Pons (tissue), 1 donor: ENCODE data around the gene FARS2.

Experiments
- DNase-seq: peaks from one replicate; pipeline ENCODE4 v3.0.0-alpha.2; 2016; ENCODE audit warnings: low spot score

The FARS2 gene

DNA sequence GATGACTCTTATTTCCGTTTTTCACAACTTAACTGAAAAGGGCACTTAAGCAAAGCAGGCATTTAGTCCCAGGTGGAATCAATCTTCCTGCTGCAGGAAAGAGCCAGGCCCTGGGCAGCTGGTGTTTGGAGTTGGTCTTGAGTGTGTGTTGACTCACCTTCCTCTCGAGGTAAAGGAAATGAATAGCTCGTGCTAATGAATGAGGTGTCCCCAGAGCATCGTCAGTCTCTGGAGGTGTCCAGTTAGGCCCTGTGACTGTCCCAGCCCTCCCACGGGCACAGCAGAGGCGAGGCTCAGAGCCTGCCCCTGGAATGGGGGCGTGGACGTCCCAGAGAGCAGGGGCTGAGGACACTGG, 467.7 kb downstream of the FARS2 start:
- DNase-seq, result no peak

DNA sequence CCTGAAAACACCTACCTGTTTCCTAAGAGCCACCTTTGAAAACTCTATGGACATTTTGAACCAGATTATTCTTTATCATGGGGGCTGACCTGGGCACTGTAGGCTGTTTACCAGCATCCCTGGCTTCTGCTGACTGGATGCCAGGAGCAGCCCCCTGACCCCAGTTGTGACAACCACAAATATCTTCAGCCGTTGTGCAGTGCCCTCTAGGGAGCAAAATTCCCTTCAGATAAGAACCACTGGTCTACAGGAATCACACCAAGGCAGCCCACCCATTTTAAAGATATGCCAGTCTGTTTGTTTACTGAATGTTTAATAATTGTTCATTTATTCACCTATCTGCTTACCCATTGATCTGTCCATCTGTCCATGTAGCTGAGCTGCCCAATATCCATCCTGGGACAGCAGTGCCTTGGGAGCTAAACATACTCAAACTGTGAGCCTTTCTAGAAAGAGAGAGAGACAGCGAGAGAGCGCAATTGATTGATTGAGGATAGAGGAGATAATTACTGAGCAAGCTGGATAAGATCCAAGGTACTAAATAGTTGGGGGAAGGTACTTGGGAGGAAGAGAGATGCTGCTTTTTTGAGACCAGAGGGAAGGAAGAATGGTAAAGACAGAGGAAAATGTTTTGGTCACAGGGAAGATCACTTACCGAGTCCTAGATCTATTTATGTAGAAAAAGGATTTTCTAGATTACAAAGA, 468.7 kb downstream of the FARS2 start:
- DNase-seq, result no peak

DNA sequence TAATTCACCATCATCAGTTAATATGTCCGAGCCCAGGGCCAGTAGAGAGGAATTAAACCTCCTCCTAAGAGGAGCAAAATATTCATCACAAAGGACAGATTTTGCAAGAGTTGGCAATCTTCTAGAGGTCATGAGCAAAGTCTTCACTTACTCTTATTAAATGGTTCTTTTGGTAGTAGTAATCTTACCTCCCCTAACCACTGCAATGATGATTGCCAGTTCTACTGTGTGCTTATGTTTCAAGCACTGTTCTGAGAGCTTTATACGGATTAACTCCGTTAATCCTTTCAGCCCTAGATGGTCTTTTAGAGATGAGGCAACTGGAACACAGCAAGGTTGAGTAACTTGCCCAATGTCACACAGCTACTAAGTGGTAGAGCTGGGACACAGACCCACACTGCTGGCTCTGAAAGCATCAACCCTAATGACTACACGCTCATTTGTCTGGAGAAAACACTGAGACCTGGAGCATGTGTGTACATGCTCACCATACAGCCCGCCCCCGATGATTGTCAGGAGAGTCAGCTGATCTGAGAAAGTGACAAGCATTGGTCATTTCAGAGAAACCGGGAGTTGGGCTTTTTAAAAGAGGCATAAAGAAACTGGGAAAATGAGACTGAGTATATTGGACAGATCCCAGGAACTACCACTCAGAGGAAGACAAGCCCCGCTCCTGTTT, 469.4 kb downstream of the FARS2 start:
- no peak for DNase-seq

DNA sequence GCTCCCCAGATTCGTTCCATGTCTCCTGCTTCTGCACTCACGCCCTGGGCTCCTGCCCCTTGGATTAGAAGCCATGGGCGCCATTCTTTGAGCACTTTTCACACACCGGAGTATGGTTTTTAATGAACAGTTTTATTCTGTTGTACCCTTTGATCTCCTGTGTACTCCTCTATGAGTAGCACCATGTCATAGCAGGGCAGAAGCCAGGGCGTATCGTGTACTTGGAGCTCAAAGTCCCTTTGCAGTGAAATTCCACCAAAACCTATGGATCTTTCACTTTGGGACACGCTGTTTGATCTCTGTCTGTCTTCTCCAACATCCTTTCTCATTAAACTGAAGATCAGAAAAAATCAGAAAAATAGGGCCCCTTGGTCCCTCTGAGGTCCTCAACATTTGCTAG, 470.1 kb downstream of the FARS2 start:
- DNase-seq, result no peak

- no peak for DNase-seq
Measured at GRCh38 chr6:5732496-5732895, 471.2 kb downstream of the FARS2 start.

DNA sequence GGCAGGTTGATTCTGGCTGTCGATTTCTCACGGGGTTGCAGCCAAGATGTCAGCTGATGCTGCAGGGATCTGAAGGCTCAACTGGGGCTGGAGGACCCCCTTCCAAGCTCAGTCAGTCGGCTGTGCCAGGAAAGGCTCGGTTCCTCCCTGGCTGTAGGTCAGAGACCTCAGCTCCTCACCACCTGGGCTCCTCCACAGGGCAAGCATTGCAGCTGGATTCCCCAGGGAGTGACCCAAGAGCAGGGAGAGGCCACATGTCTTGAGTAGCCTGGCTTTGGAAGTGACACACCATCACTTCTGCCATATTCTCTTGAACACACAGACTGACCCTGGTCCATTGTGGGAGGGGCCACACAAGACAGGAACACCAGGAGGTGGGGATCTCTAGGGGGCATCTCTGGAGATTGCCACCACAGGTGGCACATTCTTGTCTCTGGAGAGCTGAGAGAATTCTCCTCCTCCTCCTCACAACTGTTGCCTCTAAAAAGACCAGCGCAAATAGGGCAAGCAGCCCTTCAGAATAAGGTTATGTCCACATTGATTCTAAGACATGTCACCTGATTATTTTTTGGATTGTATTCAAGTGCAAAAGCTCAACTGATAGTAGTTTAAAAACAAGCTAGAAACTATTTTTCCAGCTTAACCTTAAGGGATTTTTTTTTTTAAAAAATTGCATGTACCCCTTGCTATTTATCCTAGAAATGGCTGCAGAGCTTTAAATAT, 474.9 kb downstream of the FARS2 start:
- DNase-seq, result no peak

DNA sequence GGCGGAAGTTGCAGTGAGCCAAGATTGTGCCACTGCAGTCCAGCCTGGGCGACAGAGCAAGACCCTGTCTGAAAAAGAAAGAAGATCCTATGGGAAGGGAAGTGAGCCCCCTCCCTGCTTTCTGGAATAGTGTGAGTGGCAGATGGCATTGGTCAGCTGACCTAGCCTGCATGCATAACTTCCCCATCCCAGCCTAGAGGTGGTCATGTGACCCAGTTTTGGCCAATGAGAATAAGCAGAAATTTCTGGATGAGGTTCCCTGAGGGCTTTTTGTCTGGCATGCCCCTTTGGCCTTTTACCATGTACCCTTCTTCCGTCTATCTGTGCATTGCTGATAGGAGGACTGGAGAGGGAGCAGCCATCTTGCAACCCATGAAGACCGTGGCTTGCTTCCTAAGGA, 476.1 kb downstream of the FARS2 start:
- DNase-seq, result no peak

- no peak for DNase-seq
Measured at GRCh38 chr6:5738211-5738610, 476.9 kb downstream of the FARS2 start.

- DNase-seq, result no peak
Measured at GRCh38 chr6:5744497-5744896, 483.2 kb downstream of the FARS2 start.

DNA sequence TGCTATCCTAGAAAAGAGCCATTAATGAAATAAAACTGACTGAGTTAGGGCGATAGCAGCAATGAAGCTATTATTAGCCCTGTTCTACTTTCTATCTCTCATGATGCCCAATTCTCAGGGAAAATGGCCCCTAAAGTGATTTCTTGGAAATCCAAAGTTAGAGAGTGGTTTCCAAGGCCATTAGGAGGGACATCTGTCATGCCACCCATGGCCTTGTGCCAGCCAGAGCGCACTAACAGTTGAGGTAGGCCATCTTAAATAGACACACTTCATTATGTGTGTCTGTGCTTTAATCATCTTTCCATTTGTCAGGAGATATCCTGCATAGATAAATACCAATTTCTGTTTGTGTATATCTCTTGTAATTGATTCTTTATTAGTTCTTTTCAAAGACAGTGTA, 483.8 kb downstream of the FARS2 start:
- DNase-seq, result no peak

GRCh38 chr6:5746053-5746758, 484.9 kb downstream of the FARS2 start:
- no peak for DNase-seq

- DNase-seq, result no peak
Measured at GRCh38 chr6:5746759-5747130, 485.4 kb downstream of the FARS2 start.

DNA sequence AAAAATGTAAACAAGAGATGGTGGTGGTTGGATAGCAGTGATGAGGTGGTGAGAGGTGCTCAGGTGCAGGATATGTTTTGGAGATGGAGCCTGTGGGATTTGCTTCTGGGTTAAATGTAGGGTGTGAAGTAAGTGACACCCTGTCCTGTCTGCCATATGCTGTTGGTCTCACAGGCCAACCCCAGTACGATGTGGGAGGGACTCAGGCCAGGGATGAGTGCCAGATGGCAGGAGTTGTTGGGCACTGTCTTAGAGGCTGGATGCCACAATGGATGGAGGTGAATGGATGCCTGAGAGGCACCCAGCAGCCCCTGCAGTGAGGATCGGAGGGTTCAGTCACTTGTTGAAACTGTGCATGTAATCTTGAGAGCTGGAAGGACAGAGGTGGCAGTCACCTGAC, 486.1 kb downstream of the FARS2 start:
- no peak for DNase-seq

GRCh38 chr6:5749016-5749650, 487.8 kb downstream of the FARS2 start:
- DNase-seq, result no peak

DNA sequence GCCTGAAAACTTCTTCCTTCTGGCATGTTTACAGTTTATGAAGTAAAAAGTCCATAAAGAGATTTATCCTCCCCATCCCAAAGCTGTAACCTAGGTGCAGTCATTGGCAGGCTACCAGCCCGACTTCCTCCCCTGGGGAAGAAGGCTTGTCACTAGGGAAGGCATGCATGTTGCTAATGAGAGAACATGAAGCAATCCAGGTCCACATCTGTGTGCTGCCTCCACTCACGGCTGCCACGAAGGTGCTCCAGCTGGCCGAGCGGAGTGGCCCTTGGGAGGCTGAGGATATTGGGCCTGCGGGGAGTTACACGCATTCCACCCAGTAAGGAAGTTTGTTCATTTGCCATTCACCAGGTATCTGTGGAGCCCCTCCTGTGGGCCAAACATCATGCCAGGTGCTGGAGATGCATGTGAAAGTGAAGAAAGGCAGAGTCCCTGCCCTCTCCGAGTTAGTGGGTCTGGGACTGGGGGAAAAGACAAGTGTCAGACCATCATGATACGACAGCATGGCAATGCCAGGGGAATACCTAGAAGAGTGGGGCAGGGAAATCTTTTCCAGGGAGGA, 488.4 kb downstream of the FARS2 start:
- no peak for DNase-seq

- DNase-seq, result no peak
Measured at GRCh38 chr6:5751525-5752390, 490.4 kb downstream of the FARS2 start.

GRCh38 chr6:5752391-5752680, 491.0 kb downstream of the FARS2 start:
- peak; percentile 44 for DNase-seq

- no peak for DNase-seq
Measured at GRCh38 chr6:5753209-5753608, 491.9 kb downstream of the FARS2 start.

GRCh38 chr6:5754904-5755303, 493.6 kb downstream of the FARS2 start:
- no peak for DNase-seq

DNA sequence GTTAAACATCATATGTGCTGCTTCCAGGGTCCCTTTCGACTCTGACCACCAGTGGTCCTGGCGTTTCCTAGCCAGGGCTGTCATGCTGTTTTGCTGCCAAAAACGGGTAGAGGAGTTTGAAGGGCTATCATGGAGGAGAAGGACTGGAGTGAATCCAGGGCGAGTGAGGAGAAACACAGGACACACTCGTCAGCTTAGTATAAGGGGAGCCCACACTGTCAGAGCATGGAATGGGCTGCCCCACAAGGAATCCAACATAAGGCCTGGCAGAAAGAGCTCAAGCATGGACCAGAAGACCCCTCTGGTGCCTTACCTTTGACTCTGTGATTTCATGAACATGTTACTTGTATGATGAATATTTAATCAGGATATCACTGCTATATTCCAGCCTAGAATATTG, 498.3 kb downstream of the FARS2 start:
- DNase-seq, result no peak

GRCh38 chr6:5761370-5761769, 500.1 kb downstream of the FARS2 start:
- no peak for DNase-seq
